Endothelial cell of umbilical vein (primary cell): ENCODE results near the gene DYRK1A. TPM values are rescaled to one million over a fixed set of nuclear protein-coding genes. Genes with fewer than 3 reads are reported as not detected.

Source experiments
- BruUV-seq: library from RNA; stranded (reverse); fragments of 400-500 nt; replicated peaks from 2 replicates; lab custom pipeline; 2021; lab: Mats Ljungman, UMichigan
- CTCF ChIA-PET: fragments of 300-600, 350-600 bp; sonication (Branson Sonifier 250); formaldehyde crosslinking; loops from one replicate; lab custom pipeline; 2021; ENCODE audit warnings: antibody characterized with exemption, inconsistent platforms; lab: Charles Lee
- POLR2A ChIA-PET: fragments of 300-600, 350-600 bp; sonication (Branson Sonifier 250); formaldehyde crosslinking; loops from one replicate; lab custom pipeline; 2021; ENCODE audit warnings: antibody characterized with exemption, inconsistent platforms; lab: Charles Lee
- DNase-seq: peaks from one replicate; pipeline ENCODE4 v3.0.0-alpha.2; 2011; ENCODE audit warnings: low read depth, low spot score
- FAIRE-seq: peaks from 2 replicates; lab custom pipeline; 2011; peaks lifted over from hg19 to GRCh38; lab: Jason Lieb, UNC
- H2AFZ ChIP-seq: 2 replicates; pipeline ENCODE4 v1.6.0; 2012; ENCODE audit warnings: low read depth, low read length, control low read depth, inconsistent platforms
- H3K27ac ChIP-seq: 2 replicates; pipeline ENCODE4 v1.5.1; 2011; ENCODE audit warnings: low read depth, mild to moderate bottlenecking, control low read depth, low read length, moderate library complexity; ENCODE audit not compliant: insufficient read depth
- H3K27me3 ChIP-seq, 2 experiments: 2 replicates each; pipeline versions ENCODE4 v1.6.0 to v1.6.1; 2011; ENCODE audit warnings: low read length in 2 of 2, mixed read lengths in 1 of 2; ENCODE audit not compliant: control insufficient read depth in 2 of 2, insufficient read depth in 2 of 2
- H3K36me3 ChIP-seq, 2 experiments: 2 replicates in 1 of 2; 3 replicates in 1 of 2; pipeline ENCODE4 v1.5.1; 2011; ENCODE audit warnings: low read length in 2 of 2, mild to moderate bottlenecking in 1 of 2, moderate library complexity in 1 of 2; ENCODE audit not compliant: control insufficient read depth in 2 of 2, insufficient read depth in 2 of 2; ENCODE audit errors: extremely low read depth in 1 of 2
- H3K4me1 ChIP-seq: 3 replicates; pipeline ENCODE4 v1.5.1; 2011; ENCODE audit warnings: mild to moderate bottlenecking, low read length; ENCODE audit not compliant: control insufficient read depth, insufficient read depth; ENCODE audit errors: extremely low read depth
- H3K4me2 ChIP-seq: 2 replicates; pipeline ENCODE4 v1.6.1; 2011; ENCODE audit warnings: low read length, control low read depth, mixed read lengths; ENCODE audit not compliant: insufficient read depth
- H3K4me3 ChIP-seq, 3 experiments: fragments of 200-600 bp in 1 of 3; sonication (generic), shearing (Covaris generic) in 1 of 3; replicated peaks in 1 of 3; 2 replicates each; pipeline ENCODE4 v1.5.1; 2011 to 2016; ENCODE audit warnings: control low read depth in 3 of 3, low read length in 3 of 3, mild to moderate bottlenecking in 2 of 3, inconsistent platforms in 1 of 3, low read depth in 1 of 3, moderate library complexity in 1 of 3; ENCODE audit not compliant: insufficient read depth in 1 of 3
- H3K79me2 ChIP-seq: 2 replicates; pipeline ENCODE4 v1.6.0; 2012; ENCODE audit warnings: low read length, inconsistent platforms; ENCODE audit not compliant: control insufficient read depth, insufficient read depth
- H3K9ac ChIP-seq: replicated peaks from 2 replicates; pipeline ENCODE3; 2011; ENCODE audit warnings: low read length, control low read depth; ENCODE audit not compliant: insufficient read depth; ENCODE audit errors: extremely low read depth
- H3K9me1 ChIP-seq: replicated peaks from 3 replicates; pipeline ENCODE4 v1.6.0; 2011; ENCODE audit warnings: mild to moderate bottlenecking, low read length; ENCODE audit not compliant: control insufficient read depth, insufficient read depth; ENCODE audit errors: extremely low read depth
- H3K9me3 ChIP-seq: replicated peaks from 2 replicates; pipeline ENCODE4 v1.5.1; 2012; ENCODE audit warnings: low read length, inconsistent platforms; ENCODE audit not compliant: control insufficient read depth, insufficient read depth
- H4K20me1 ChIP-seq: replicated peaks from 2 replicates; pipeline ENCODE3; 2011; ENCODE audit warnings: mild to moderate bottlenecking, low read length; ENCODE audit not compliant: control insufficient read depth, insufficient read depth; ENCODE audit errors: extremely low read depth
- EZH2 ChIP-seq: IDR thresholded peaks from 2 replicates; pipeline ENCODE4 v1.6.1; 2012; ENCODE audit warnings: borderline replicate concordance, low read depth, mild to moderate bottlenecking, moderate library complexity, low read length, inconsistent platforms; ENCODE audit not compliant: severe bottlenecking
- FOS ChIP-seq: IDR thresholded peaks from 2 replicates; pipeline ENCODE4 v1.6.1; 2011; ENCODE audit warnings: mild to moderate bottlenecking, low read length, moderate library complexity, borderline replicate concordance; ENCODE audit not compliant: insufficient read depth
- GATA2 ChIP-seq: IDR thresholded peaks from 2 replicates; pipeline ENCODE4 v1.7.0; 2011; ENCODE audit warnings: low read depth, mild to moderate bottlenecking, moderate library complexity, mixed read lengths, low read length; ENCODE audit not compliant: insufficient read length, insufficient read depth
- JUN ChIP-seq: IDR thresholded peaks from 2 replicates; pipeline ENCODE4 v1.6.1; 2011; ENCODE audit warnings: borderline replicate concordance, low read depth; ENCODE audit not compliant: insufficient read length, insufficient read depth
- MAX ChIP-seq: IDR thresholded peaks from 2 replicates; pipeline ENCODE4 v1.6.1; 2011; ENCODE audit not compliant: insufficient read depth, insufficient read length
- MYC ChIP-seq: IDR thresholded peaks from one replicate; pipeline ENCODE4 v1.6.1; 2011; ENCODE audit warnings: mild to moderate bottlenecking, low read depth, low read length
- POLR2A ChIP-seq: IDR thresholded peaks from 2 replicates; pipeline ENCODE4 v1.6.1; 2012; ENCODE audit warnings: low read depth, mild to moderate bottlenecking, control low read depth, low read length
- POLR2AphosphoS5 ChIP-seq: IDR thresholded peaks from 2 replicates; pipeline ENCODE4 v1.6.1; 2012; ENCODE audit warnings: low read depth, mild to moderate bottlenecking, control low read depth, low read length, moderate library complexity; ENCODE audit not compliant: insufficient read depth
- dilution Hi-C: fragments of 300-500 bp; cut with MboI; formaldehyde crosslinking; loops from one replicate; pipeline ENCODE4 v1.15.0; 2019; ENCODE audit warnings: low sequenced_read_pairs; ENCODE audit not compliant: extremely low pct_ligation_motif_present
- intact Hi-C: fragments of 100-400 bp; cut with micrococcal nuclease; formaldehyde crosslinking; loops from one replicate; pipeline ENCODE4 v1.10.0; 2022
- polyA plus RNA-seq, 4 experiments: library from polyadenylated mRNA; depleted of rRNA in 3 of 4; stranded (reverse) in 3 of 4; unstranded in 1 of 4; fragments of >200 nt; gene quantifications; 2 replicates each; pipeline versions ENCODE4 v1.2.1 to v1.2.3, GENCODE V29; 2011 to 2012; ENCODE audit warnings: missing spikeins in 1 of 4
- total RNA-seq: library from RNA; stranded (reverse); gene quantifications from 2 replicates; pipeline ENCODE4 v1.2.3, GENCODE V29; 2021
- TF ChIP-seq, protein P1 (sequence below), 2 donors: IDR thresholded peaks; 1 replicate in 1 of 2; 2 replicates in 1 of 2; pipeline ENCODE4 v1.5.1; 2011; ENCODE audit warnings: low read length in 2 of 2, mild to moderate bottlenecking in 2 of 2, moderate library complexity in 2 of 2, control low read depth in 1 of 2, inconsistent platforms in 1 of 2, low read depth in 1 of 2; ENCODE audit not compliant: insufficient read depth in 1 of 2; ENCODE audit errors: extremely low read depth in 1 of 2

Gene DYRK1A
- total and polyA plus RNA-seq, 2 donors (not counting 3 experiments of a cell fraction or from before 2014, with no cell fraction given): 51.8 to 53.7 TPM

- no peak for TF ChIP-seq JUN
- TF ChIP-seq GATA2: no peak
- TF ChIP-seq POLR2A: no peak
- no peak for TF ChIP-seq MYC
- no peak for TF ChIP-seq POLR2AphosphoS5
- no peak for TF ChIP-seq FOS
- TF ChIP-seq MAX: no peak
- no peak for TF ChIP-seq EZH2
- TF ChIP-seq, protein P1, sequence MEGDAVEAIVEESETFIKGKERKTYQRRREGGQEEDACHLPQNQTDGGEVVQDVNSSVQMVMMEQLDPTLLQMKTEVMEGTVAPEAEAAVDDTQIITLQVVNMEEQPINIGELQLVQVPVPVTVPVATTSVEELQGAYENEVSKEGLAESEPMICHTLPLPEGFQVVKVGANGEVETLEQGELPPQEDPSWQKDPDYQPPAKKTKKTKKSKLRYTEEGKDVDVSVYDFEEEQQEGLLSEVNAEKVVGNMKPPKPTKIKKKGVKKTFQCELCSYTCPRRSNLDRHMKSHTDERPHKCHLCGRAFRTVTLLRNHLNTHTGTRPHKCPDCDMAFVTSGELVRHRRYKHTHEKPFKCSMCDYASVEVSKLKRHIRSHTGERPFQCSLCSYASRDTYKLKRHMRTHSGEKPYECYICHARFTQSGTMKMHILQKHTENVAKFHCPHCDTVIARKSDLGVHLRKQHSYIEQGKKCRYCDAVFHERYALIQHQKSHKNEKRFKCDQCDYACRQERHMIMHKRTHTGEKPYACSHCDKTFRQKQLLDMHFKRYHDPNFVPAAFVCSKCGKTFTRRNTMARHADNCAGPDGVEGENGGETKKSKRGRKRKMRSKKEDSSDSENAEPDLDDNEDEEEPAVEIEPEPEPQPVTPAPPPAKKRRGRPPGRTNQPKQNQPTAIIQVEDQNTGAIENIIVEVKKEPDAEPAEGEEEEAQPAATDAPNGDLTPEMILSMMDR (IDR thresholded peaks at IDR 0.05; ENCODE audit: extremely low read depth in 1 of 2, insufficient read depth in 1 of 2, low read depth in 1 of 2, low read length in 2 of 2): no peak
- dilution Hi-C loops: no loop called here
- H2AFZ ChIP-seq: no peak overlapping the region
- POLR2A ChIA-PET: no interaction called here
- no peaks in the 10 kb centered on the region for H3K9me3 ChIP-seq
- intact Hi-C loops: no loop called here
- no peaks in the 10 kb centered on the region for H3K79me2 ChIP-seq
- no TSS peak for BruUV-seq
- H3K4me1 ChIP-seq: no peaks in the 10 kb centered on the region
- peaks cover 6 to 9% of the 10 kb centered on the region in 2 experiments for H3K27me3 ChIP-seq
- FAIRE-seq (no peak), DNase-seq (no peak)
- H3K9me1 ChIP-seq: no peaks in the 10 kb centered on the region
- H3K27ac ChIP-seq: no peak overlapping the region
- no peak overlapping the region for H3K9ac ChIP-seq
- CTCF ChIA-PET: interaction anchor here (1.0 kb wide), 1 partner anchor 10 kb away, joined by 4 read pairs; no protein-coding TSS in a partner anchor
- no peaks in the 10 kb centered on the region for H4K20me1 ChIP-seq
- H3K36me3 ChIP-seq: no peaks in the 10 kb centered on the region
- H3K4me2 ChIP-seq: no peak overlapping the region
- no peak overlapping the region for H3K4me3 ChIP-seq
These were observed 170.2 kb downstream of the DYRK1A start for GRCh38 chr21:37536616-37537278.
